WTC11 (cell line): ENCODE results near the gene SNX2. TPM values are rescaled to one million over a fixed set of nuclear protein-coding genes. Genes with fewer than 3 reads are reported as not detected.
A peak's percentile ranks its signal among the peaks of the same experiment; 100 is the strongest.

Experiments used
- ATAC-seq: fragments of 200-7000 bp; cut with Tn5 transposase; 2 replicates; pipeline ENCODE4 v1.10.0; 2021; ENCODE audit warnings: mild to moderate bottlenecking, moderate library complexity
- CTCF ChIA-PET: fragments of 300-600 bp; sonication (Branson Sonifier 250); formaldehyde crosslinking; loops from one replicate; lab custom pipeline; 2021; ENCODE audit warnings: antibody characterized with exemption; lab: Charles Lee
- POLR2A ChIA-PET: fragments of 350-600 bp; sonication (Branson Sonifier 250); formaldehyde crosslinking; loops from one replicate; lab custom pipeline; 2021; ENCODE audit warnings: antibody characterized with exemption; lab: Charles Lee
- DNase-seq: peaks from one replicate; pipeline ENCODE4 v3.0.0; 2021; ENCODE audit warnings: low spot score
- H3K27ac Mint-ChIP-seq: 2 replicates; pipeline ENCODE4 v1.8.0; 2021; ENCODE audit warnings: mixed read lengths
- H3K27me3 Mint-ChIP-seq: 2 replicates; pipeline ENCODE4 v1.8.0; 2021; ENCODE audit warnings: low read depth, mild to moderate bottlenecking, moderate library complexity, mixed read lengths
- H3K36me3 Mint-ChIP-seq: 2 replicates; pipeline ENCODE4 v1.8.0; 2021; ENCODE audit warnings: mixed read lengths
- H3K4me1 Mint-ChIP-seq: 2 replicates; pipeline ENCODE4 v1.8.0; 2022; ENCODE audit warnings: mixed read lengths
- H3K4me3 Mint-ChIP-seq: 2 replicates; pipeline ENCODE4 v1.8.0; 2021; ENCODE audit warnings: mild to moderate bottlenecking, moderate library complexity, mixed read lengths
- H3K9me3 Mint-ChIP-seq: 2 replicates; pipeline ENCODE4 v1.8.0; 2021; ENCODE audit warnings: mixed read lengths
- E2F5 ChIP-seq: sonication (generic); formaldehyde crosslinking; IDR thresholded peaks from 2 replicates; pipeline ENCODE4 v1.8.1; 2022; ENCODE audit warnings: mild to moderate bottlenecking, moderate library complexity, missing genetic modification reagents
- EMX1 ChIP-seq: fragments of 250-450 bp; sonication (Bioruptor Pico); IDR thresholded peaks from 2 replicates; pipeline ENCODE4 v1.8.0; 2021; ENCODE audit warnings: mild to moderate bottlenecking
- FOXK1 ChIP-seq: sonication (generic); formaldehyde crosslinking; IDR thresholded peaks from 2 replicates; pipeline ENCODE4 v1.8.0; 2022; ENCODE audit warnings: mild to moderate bottlenecking, moderate library complexity, missing genetic modification reagents
- FOXP1 ChIP-seq: sonication (generic); formaldehyde crosslinking; IDR thresholded peaks from 2 replicates; pipeline ENCODE4 v1.8.0; 2022; ENCODE audit warnings: missing genetic modification reagents, mild to moderate bottlenecking, moderate library complexity, borderline replicate concordance
- IRF2 ChIP-seq: sonication (generic); formaldehyde crosslinking; IDR thresholded peaks from 2 replicates; pipeline ENCODE4 v1.8.0; 2022; ENCODE audit warnings: low read depth, missing genetic modification reagents, borderline replicate concordance
- JUN ChIP-seq: sonication (generic); formaldehyde crosslinking; IDR thresholded peaks from 2 replicates; pipeline ENCODE4 v1.8.0; 2023; ENCODE audit warnings: mild to moderate bottlenecking, missing genetic modification reagents
- MLX ChIP-seq: sonication (generic); formaldehyde crosslinking; IDR thresholded peaks from 2 replicates; pipeline ENCODE4 v1.8.1; 2023; ENCODE audit warnings: mild to moderate bottlenecking, missing genetic modification reagents, moderate library complexity
- NR1H2 ChIP-seq: sonication (generic); formaldehyde crosslinking; IDR thresholded peaks from 2 replicates; pipeline ENCODE4 v1.9.0; 2021; ENCODE audit warnings: mild to moderate bottlenecking, moderate library complexity, missing genetic modification reagents
- PRRX2 ChIP-seq: fragments of 250-450 bp; sonication (Bioruptor Pico); IDR thresholded peaks from 2 replicates; pipeline ENCODE4 v1.8.0; 2021; ENCODE audit warnings: mild to moderate bottlenecking
- RORB ChIP-seq: fragments of 250-450 bp; sonication (Bioruptor Pico); IDR thresholded peaks from 2 replicates; pipeline ENCODE4 v1.9.0; 2021; ENCODE audit warnings: mild to moderate bottlenecking
- SOX15 ChIP-seq: fragments of 250-450 bp; sonication (Bioruptor Pico); IDR thresholded peaks from 2 replicates; pipeline ENCODE4 v1.9.0; 2021; ENCODE audit warnings: mild to moderate bottlenecking
- SP1 ChIP-seq: sonication (generic); formaldehyde crosslinking; conservative IDR thresholded peaks from 2 replicates; pipeline ENCODE4 v1.8.1; 2022; ENCODE audit warnings: missing genetic modification reagents
- ZNF121 ChIP-seq: sonication (generic); formaldehyde crosslinking; IDR thresholded peaks from 2 replicates; pipeline ENCODE4 v1.8.0; 2023; ENCODE audit warnings: missing genetic modification reagents
- ZNF281 ChIP-seq: sonication (generic); formaldehyde crosslinking; IDR thresholded peaks from 2 replicates; pipeline ENCODE4 v1.8.0; 2023; ENCODE audit warnings: mild to moderate bottlenecking, missing genetic modification reagents
- ZNF396 ChIP-seq: fragments of 250-450 bp; sonication (Bioruptor Pico); IDR thresholded peaks from 2 replicates; pipeline ENCODE4 v1.8.0; 2021; ENCODE audit warnings: mild to moderate bottlenecking, moderate library complexity, borderline replicate concordance
- ZNF423 ChIP-seq: fragments of 250-450 bp; sonication (Bioruptor Pico); IDR thresholded peaks from 2 replicates; pipeline ENCODE4 v2.1.2; 2022; ENCODE audit warnings: mild to moderate bottlenecking, moderate library complexity
- total RNA-seq: library from RNA; stranded (reverse); gene quantifications from 3 replicates; pipeline ENCODE4 v1.2.3, GENCODE V29; 2021
- TF ChIP-seq, protein P1 (sequence below): fragments of 250-450 bp; sonication (Bioruptor Pico); conservative IDR thresholded peaks from 2 replicates; pipeline ENCODE4 v1.9.0; 2021; ENCODE audit warnings: mild to moderate bottlenecking
- TF ChIP-seq, protein P2 (sequence below): sonication (generic); formaldehyde crosslinking; IDR thresholded peaks from 2 replicates; pipeline ENCODE4 v1.8.1; 2023; ENCODE audit warnings: mild to moderate bottlenecking, missing genetic modification reagents
- TF ChIP-seq, protein P3 (sequence below): sonication (generic); formaldehyde crosslinking; IDR thresholded peaks from 2 replicates; pipeline ENCODE4 v1.8.1; 2023; ENCODE audit warnings: mild to moderate bottlenecking, missing genetic modification reagents

SNX2 gene
- total RNA-seq, 1 experiment from 2014 or later = 63.7 TPM

DNA sequence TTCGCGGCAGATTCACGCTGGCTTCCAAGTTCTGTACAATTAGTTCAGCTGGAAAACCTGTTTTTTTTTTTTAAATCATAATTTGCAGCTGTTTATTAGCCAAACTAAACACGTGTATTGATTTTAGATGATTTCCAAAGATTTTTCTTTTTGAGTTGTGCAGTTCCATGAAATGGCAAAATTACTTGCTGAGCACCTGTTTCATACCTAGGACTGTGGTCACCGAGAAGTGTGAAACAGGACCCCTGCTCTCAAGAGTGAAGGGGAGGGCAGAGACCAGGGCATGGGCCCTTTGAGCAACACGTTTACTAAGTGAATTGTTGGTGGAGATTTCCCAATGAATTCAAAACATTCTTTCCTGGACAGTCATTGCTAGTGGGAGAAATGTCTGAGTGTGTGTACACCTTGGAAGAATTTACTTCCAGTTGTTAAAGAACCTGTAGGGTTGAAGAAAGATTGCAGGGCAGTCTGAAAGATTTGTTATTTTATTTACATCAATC, 71.2 kb downstream of the SNX2 start:
- ATAC-seq = no peak; the same call in 1 of the 2 replicates
- H3K36me3 Mint-ChIP-seq = no peaks in the 10 kb centered on the region
- ChIA-PET CTCF (interaction anchor here (1.3 to 1.7 kb wide), 2 partner anchors 75 to 142 kb away, joined by 3 to 4 read pairs; no protein-coding TSS in a partner anchor), POLR2A (interaction anchor here (2.0 kb wide), 1 partner anchor 71 kb away, joined by 7 read pairs; the partner anchor contains the start of gene SNX2)
- peaks cover 36% of the 10 kb centered on the region for H3K4me1 Mint-ChIP-seq
- TF ChIP-seq, protein P1, sequence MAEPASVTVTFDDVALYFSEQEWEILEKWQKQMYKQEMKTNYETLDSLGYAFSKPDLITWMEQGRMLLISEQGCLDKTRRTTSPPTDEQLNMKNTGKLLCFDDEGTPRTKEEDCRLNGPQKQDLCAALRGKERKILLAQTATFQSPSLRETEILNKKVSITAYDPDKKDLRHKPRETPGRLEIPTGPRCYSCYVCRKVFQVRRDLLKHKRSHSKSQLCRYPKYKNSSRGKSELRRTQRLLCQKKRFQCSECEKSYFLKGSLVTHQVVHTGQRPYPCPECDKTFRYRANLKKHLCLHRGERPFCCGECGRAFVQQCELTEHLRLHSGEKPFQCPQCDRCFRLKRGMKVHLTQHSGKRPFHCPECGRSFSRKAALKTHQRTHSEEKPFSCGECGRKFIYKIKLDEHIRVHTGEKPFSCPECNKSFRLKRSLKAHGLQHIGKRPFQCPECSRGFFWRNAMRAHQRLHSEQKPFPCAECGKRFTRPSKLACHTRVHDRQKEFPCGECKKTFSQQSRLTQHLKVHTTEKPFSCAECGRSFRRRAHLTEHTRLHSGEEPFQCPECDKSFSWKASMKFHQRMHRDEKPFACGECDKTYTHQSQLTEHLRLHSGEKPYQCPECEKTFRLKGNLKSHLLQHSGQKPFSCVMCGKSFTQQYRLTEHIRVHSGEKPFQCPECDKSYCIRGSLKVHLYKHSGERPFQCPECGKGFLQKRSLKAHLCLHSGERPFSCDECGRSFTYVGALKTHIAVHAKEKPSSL (CRISPR knock-in tag) = no peak
- TF ChIP-seq ZNF423 (CRISPR knock-in tag) (no peak), ZNF281 (CRISPR knock-in tag) (no peak), ZNF121 (CRISPR knock-in tag) (no peak), JUN (CRISPR knock-in tag) (no peak)
- TF ChIP-seq, protein P2, sequence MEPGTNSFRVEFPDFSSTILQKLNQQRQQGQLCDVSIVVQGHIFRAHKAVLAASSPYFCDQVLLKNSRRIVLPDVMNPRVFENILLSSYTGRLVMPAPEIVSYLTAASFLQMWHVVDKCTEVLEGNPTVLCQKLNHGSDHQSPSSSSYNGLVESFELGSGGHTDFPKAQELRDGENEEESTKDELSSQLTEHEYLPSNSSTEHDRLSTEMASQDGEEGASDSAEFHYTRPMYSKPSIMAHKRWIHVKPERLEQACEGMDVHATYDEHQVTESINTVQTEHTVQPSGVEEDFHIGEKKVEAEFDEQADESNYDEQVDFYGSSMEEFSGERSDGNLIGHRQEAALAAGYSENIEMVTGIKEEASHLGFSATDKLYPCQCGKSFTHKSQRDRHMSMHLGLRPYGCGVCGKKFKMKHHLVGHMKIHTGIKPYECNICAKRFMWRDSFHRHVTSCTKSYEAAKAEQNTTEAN (CRISPR knock-in tag) = no peak
- peaks cover 18% of the 10 kb centered on the region for H3K27me3 Mint-ChIP-seq
- H3K4me3 Mint-ChIP-seq = peak overlapping the region; percentile 82
- peak overlapping the region; percentile 39; the same call in 1 of the 2 replicates for H3K27ac Mint-ChIP-seq
- peaks cover 4% of the 10 kb centered on the region; the same call in 1 of the 2 replicates for H3K9me3 Mint-ChIP-seq
- DNase-seq = no peak

DNA sequence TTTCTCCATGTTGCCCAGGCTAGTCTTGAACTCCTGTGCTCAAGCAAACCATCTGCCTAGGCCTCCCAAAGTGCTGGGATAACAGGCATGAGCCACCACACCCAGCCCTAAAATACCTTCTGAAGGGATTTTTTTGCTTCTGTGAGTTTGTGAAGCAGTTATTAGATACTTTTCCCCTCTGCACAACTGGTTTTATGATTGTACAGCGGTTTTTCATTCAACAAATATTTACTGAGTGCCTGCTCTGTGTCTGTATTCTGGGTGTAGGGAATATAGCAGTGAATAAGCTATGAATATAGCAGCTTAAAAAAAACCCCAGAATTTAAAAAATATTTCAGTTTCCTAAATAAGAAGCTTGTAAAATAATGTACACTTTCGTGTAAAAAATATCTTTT, 72.8 kb downstream of the SNX2 start:
- CTCF ChIA-PET = interaction anchor here (1.2 kb wide), 1 partner anchor 331 kb away, joined by 4 read pairs; no protein-coding TSS in a partner anchor
- TF ChIP-seq, protein P2 (CRISPR knock-in tag) = no peak
- TF ChIP-seq SOX15 = no peak
- no peak for TF ChIP-seq NR1H2 (CRISPR knock-in tag)
- no peak for TF ChIP-seq PRRX2 (CRISPR knock-in tag)
- TF ChIP-seq SP1 (CRISPR knock-in tag) = no peak
- TF ChIP-seq, all 79 proteins: peak for 0
- Mint-ChIP-seq H3K36me3 (peaks cover 1% of the 10 kb centered on the region; the same call in 1 of the 2 replicates), H3K4me1 (peaks cover 36% of the 10 kb centered on the region), H3K4me3 (no peak overlapping the region), H3K27me3 (peaks cover 18% of the 10 kb centered on the region), H3K9me3 (peaks cover 4% of the 10 kb centered on the region; the same call in 1 of the 2 replicates), H3K27ac (no peak overlapping the region)
- POLR2A ChIA-PET = interaction anchor here (1.2 kb wide), 1 partner anchor 73 kb away, joined by 5 read pairs; the partner anchor contains the start of gene SNX2
- ATAC-seq (no peak), DNase-seq (no peak)

GRCh38 chr5:122849771-122850170, 74.9 kb downstream of the SNX2 start:
- POLR2A ChIA-PET = no interaction called here
- DNase-seq (no peak), ATAC-seq (no peak)
- peaks cover 3% of the 10 kb centered on the region; the same call in 1 of the 2 replicates for H3K36me3 Mint-ChIP-seq
- H3K27me3 Mint-ChIP-seq = peaks cover 1% of the 10 kb centered on the region
- H3K9me3 Mint-ChIP-seq = peaks cover 4% of the 10 kb centered on the region; the same call in 1 of the 2 replicates
- peaks cover 27% of the 10 kb centered on the region for H3K4me1 Mint-ChIP-seq
- H3K27ac Mint-ChIP-seq = no peak overlapping the region
- no peak overlapping the region for H3K4me3 Mint-ChIP-seq
- CTCF ChIA-PET = no interaction called here
- TF ChIP-seq RORB (CRISPR knock-in tag) (no peak), FOXK1 (CRISPR knock-in tag) (no peak), EMX1 (no peak), FOXP1 (CRISPR knock-in tag) (no peak), IRF2 (CRISPR knock-in tag) (no peak), E2F5 (CRISPR knock-in tag) (no peak), ZNF396 (CRISPR knock-in tag) (no peak), MLX (no peak)
- TF ChIP-seq, protein P3, sequence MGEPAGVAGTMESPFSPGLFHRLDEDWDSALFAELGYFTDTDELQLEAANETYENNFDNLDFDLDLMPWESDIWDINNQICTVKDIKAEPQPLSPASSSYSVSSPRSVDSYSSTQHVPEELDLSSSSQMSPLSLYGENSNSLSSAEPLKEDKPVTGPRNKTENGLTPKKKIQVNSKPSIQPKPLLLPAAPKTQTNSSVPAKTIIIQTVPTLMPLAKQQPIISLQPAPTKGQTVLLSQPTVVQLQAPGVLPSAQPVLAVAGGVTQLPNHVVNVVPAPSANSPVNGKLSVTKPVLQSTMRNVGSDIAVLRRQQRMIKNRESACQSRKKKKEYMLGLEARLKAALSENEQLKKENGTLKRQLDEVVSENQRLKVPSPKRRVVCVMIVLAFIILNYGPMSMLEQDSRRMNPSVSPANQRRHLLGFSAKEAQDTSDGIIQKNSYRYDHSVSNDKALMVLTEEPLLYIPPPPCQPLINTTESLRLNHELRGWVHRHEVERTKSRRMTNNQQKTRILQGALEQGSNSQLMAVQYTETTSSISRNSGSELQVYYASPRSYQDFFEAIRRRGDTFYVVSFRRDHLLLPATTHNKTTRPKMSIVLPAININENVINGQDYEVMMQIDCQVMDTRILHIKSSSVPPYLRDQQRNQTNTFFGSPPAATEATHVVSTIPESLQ = no peak
